ENCODE measurements around the gene ARSK. TPM values are rescaled to one million over a fixed set of nuclear protein-coding genes. Genes with fewer than 3 reads are reported as not detected.

ARSK gene
- total RNA-seq, 1 donor from 2014 or later, result 8.2 TPM

GRCh38 chr5:95623706-95624105 is 68.8 kb downstream of the ARSK start:
- no peak for DNase-seq (ENCODE audit: low read depth)
- H3K27me3 ChIP-seq (ENCODE audit: control insufficient read depth, insufficient read depth, low read length), result peaks cover 17% of the 10 kb centered on the region
- no peaks in the 10 kb centered on the region for H3K36me3 ChIP-seq (ENCODE audit: control insufficient read depth, insufficient read depth, low read length)
- no peak for TF ChIP-seq CTCF (IDR thresholded peaks at IDR 0.05; ENCODE audit: insufficient read depth, low read length, poor library complexity, severe bottlenecking)
- no peak overlapping the region for H3K4me3 ChIP-seq (ENCODE audit: low read depth, low read length)

DNA sequence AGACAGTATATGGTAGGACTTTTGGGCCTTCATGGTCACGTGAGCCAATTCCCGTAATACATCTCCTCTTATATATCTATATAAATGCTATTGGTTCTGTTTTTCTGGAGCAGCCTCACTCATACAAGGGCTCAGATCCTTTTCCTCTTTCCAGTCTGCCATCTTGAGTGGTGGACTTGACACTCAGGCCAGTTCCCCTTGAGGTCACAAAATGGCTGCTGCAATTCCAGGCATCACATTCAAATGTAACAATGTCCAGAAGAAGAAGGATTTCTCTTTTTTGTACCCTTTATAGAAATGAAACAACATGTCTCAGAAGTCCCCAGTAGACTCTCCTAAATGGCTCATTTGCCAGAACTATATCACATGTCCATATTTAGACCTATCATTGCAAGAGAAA is 69.5 kb downstream of the ARSK start:
- Histone ChIP-seq H3K27me3 (ENCODE audit: control insufficient read depth, insufficient read depth, low read length) (peaks cover 17% of the 10 kb centered on the region), H3K36me3 (ENCODE audit: control insufficient read depth, insufficient read depth, low read length) (no peaks in the 10 kb centered on the region), H3K4me3 (ENCODE audit: low read depth, low read length) (no peak overlapping the region)
- no peak for DNase-seq (ENCODE audit: low read depth)
- TF ChIP-seq CTCF (IDR thresholded peaks at IDR 0.05; ENCODE audit: insufficient read depth, low read length, poor library complexity, severe bottlenecking), result no peak

DNA sequence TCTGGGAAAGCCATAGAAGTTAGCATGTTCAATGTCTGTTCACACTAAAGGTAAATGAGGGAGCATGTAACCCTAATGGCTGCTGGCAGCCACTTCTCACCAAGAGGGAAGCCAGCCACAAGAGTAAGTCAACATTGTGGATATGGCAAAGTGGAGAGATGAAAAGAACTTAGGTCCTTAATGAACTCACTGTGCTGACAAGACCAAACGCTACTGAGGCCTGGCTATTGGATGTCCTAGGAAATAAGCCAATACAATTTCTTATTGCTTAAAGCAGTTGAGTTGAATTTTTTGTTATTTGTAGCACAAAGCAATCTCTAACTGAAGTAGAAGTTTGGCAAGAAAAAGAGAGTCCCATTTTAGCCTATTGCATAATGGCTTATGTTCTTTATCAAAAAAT is 71.8 kb downstream of the ARSK start:
- no peaks in the 10 kb centered on the region for H3K27me3 ChIP-seq (ENCODE audit: control insufficient read depth, insufficient read depth, low read length)
- H3K36me3 ChIP-seq (ENCODE audit: control insufficient read depth, insufficient read depth, low read length), result no peaks in the 10 kb centered on the region
- no peak for DNase-seq (ENCODE audit: low read depth)
- H3K4me3 ChIP-seq (ENCODE audit: low read depth, low read length), result no peak overlapping the region
- TF ChIP-seq CTCF (IDR thresholded peaks at IDR 0.05; ENCODE audit: insufficient read depth, low read length, poor library complexity, severe bottlenecking), result no peak

GRCh38 chr5:95627971-95628810 is 73.3 kb downstream of the ARSK start:
- TF ChIP-seq CTCF (IDR thresholded peaks at IDR 0.05; ENCODE audit: insufficient read depth, low read length, poor library complexity, severe bottlenecking), result no peak
- DNase-seq (ENCODE audit: low read depth), result no peak
- no peaks in the 10 kb centered on the region for H3K36me3 ChIP-seq (ENCODE audit: control insufficient read depth, insufficient read depth, low read length)
- no peaks in the 10 kb centered on the region for H3K27me3 ChIP-seq (ENCODE audit: control insufficient read depth, insufficient read depth, low read length)
- no peak overlapping the region for H3K4me3 ChIP-seq (ENCODE audit: low read depth, low read length)

- no peak for TF ChIP-seq CTCF (IDR thresholded peaks at IDR 0.05; ENCODE audit: insufficient read depth, low read length, poor library complexity, severe bottlenecking)
- no peaks in the 10 kb centered on the region for H3K27me3 ChIP-seq (ENCODE audit: control insufficient read depth, insufficient read depth, low read length)
- no peaks in the 10 kb centered on the region for H3K36me3 ChIP-seq (ENCODE audit: control insufficient read depth, insufficient read depth, low read length)
- DNase-seq (ENCODE audit: low read depth), result no peak
- no peak overlapping the region for H3K4me3 ChIP-seq (ENCODE audit: low read depth, low read length)
Observed at GRCh38 chr5:95628933-95629332, 74.0 kb downstream of the ARSK start.

All from kidney epithelial cell (primary cell).